Fibroblast of pulmonary artery (primary cell): ENCODE results near the gene BFSP2.

Experiments used
- DNase-seq: peaks from one replicate; pipeline ENCODE4 v3.0.0-alpha.2; 2010; ENCODE audit warnings: low read depth
- H3K4me3 ChIP-seq: replicated peaks from 2 replicates; pipeline ENCODE4 v1.5.1; 2011; ENCODE audit warnings: low read depth, mild to moderate bottlenecking, control low read depth, low read length, moderate library complexity
- CTCF ChIP-seq: IDR thresholded peaks from 2 replicates; pipeline ENCODE4 v1.5.1; 2011; ENCODE audit warnings: mild to moderate bottlenecking, control low read depth, low read length, inconsistent platforms; ENCODE audit errors: missing control alignments

BFSP2 gene

GRCh38 chr3:133400006-133400515 lies at the start of gene BFSP2:
Gene BFSP2 (plus strand): TSS chr3:133400056. CDS start chr3:133400084, 28 bp downstream.
- no peak within 1 kb of the TSS for H3K4me3 ChIP-seq
- no peak for DNase-seq
- no peak for TF ChIP-seq CTCF

GRCh38 chr3:133354721-133355120 lies 45.1 kb upstream of the BFSP2 start:
- no peak overlapping the region for H3K4me3 ChIP-seq
- TF ChIP-seq CTCF: no peak
- no peak for DNase-seq

- no peak for TF ChIP-seq CTCF
- DNase-seq: no peak
- H3K4me3 ChIP-seq: no peak overlapping the region
Observed at GRCh38 chr3:133360476-133360875, 39.4 kb upstream of the BFSP2 start.

GRCh38 chr3:133361011-133361410 lies 38.8 kb upstream of the BFSP2 start:
- no peak for TF ChIP-seq CTCF
- no peak overlapping the region for H3K4me3 ChIP-seq
- no peak for DNase-seq

GRCh38 chr3:133361435-133361834 lies 38.4 kb upstream of the BFSP2 start:
- TF ChIP-seq CTCF: no peak
- no peak for DNase-seq
- no peak overlapping the region for H3K4me3 ChIP-seq

- no peak for TF ChIP-seq CTCF
- H3K4me3 ChIP-seq: no peak overlapping the region
- no peak for DNase-seq
Observed at GRCh38 chr3:133362539-133362938, 37.3 kb upstream of the BFSP2 start.

GRCh38 chr3:133364704-133365103 lies 35.2 kb upstream of the BFSP2 start:
- no peak for TF ChIP-seq CTCF
- no peak overlapping the region for H3K4me3 ChIP-seq
- no peak for DNase-seq
